IMR-90 (cell line): ENCODE data around the gene CHRNG. TPM values are rescaled to one million over a fixed set of nuclear protein-coding genes. Genes with fewer than 3 reads are reported as not detected.

Source experiments
- ATAC-seq: fragments of 200-7000 bp; cut with Tn5 transposase; 2 replicates; pipeline ENCODE4 v1.9.1; 2020; ENCODE audit warnings: low read depth, mild to moderate bottlenecking, moderate library complexity
- BruUV-seq: library from RNA; stranded (reverse); fragments of 400-500 nt; replicated peaks from 2 replicates; lab custom pipeline; 2021; lab: Mats Ljungman, UMichigan
- CTCF ChIA-PET: fragments of 300-600 bp; formaldehyde crosslinking; extraction: SDS; loops from one replicate; lab custom pipeline; 2021; ENCODE audit warnings: antibody characterized with exemption; lab: Yijun Ruan, JAX
- POLR2A ChIA-PET: fragments of 300-600 bp; sonication (Branson Sonifier 250); formaldehyde crosslinking; loops from one replicate; lab custom pipeline; 2022; ENCODE audit warnings: antibody characterized with exemption; ENCODE audit not compliant: unreplicated experiment; lab: Charles Lee
- DNase-seq: peaks from one replicate; pipeline ENCODE4 v3.0.0; 2013
- H2AFZ ChIP-seq: replicated peaks from 2 replicates; pipeline ENCODE3; 2013; ENCODE audit warnings: low read length, mild to moderate bottlenecking; ENCODE audit not compliant: poor library complexity
- H2AK5ac ChIP-seq: 2 replicates; pipeline ENCODE4 v1.6.1; 2013; ENCODE audit warnings: low read depth, low read length, inconsistent platforms
- H2AK9ac ChIP-seq: replicated peaks from 2 replicates; pipeline ENCODE3; 2013; ENCODE audit warnings: mild to moderate bottlenecking, low read depth, low read length, moderate library complexity; ENCODE audit not compliant: poor library complexity
- H2BK120ac ChIP-seq: 2 replicates; pipeline ENCODE4 v1.6.1; 2013; ENCODE audit warnings: low read depth, low read length, inconsistent platforms
- H2BK15ac ChIP-seq: 3 replicates; pipeline ENCODE4 v1.6.1; 2013; ENCODE audit warnings: low read depth, low read length, inconsistent platforms
- H2BK20ac ChIP-seq: 2 replicates; pipeline ENCODE4 v1.6.1; 2013; ENCODE audit warnings: low read depth, mild to moderate bottlenecking, inconsistent platforms, low read length, moderate library complexity
- H2BK5ac ChIP-seq: 2 replicates; pipeline ENCODE4 v1.6.1; 2013; ENCODE audit warnings: mild to moderate bottlenecking, low read depth, low read length, inconsistent platforms; ENCODE audit not compliant: poor library complexity, severe bottlenecking
- H3K14ac ChIP-seq: replicated peaks from 2 replicates; pipeline ENCODE4 v1.6.1; 2013; ENCODE audit warnings: low read depth, low read length, inconsistent platforms
- H3K18ac ChIP-seq: 2 replicates; pipeline ENCODE4 v1.6.1; 2013; ENCODE audit warnings: low read depth, low read length, control low read depth
- H3K23ac ChIP-seq: 2 replicates; pipeline ENCODE4 v1.6.1; 2013; ENCODE audit warnings: low read depth, low read length, inconsistent platforms
- H3K27ac ChIP-seq: 2 replicates; pipeline ENCODE4 v1.5.1; 2013; ENCODE audit warnings: mild to moderate bottlenecking, control low read depth, low read length; ENCODE audit not compliant: insufficient read depth
- H3K27me3 ChIP-seq: 2 replicates; pipeline ENCODE4 v1.6.1; 2013; ENCODE audit warnings: low read length; ENCODE audit not compliant: control insufficient read depth, insufficient read depth
- H3K36me3 ChIP-seq: 2 replicates; pipeline ENCODE4 v1.6.1; 2013; ENCODE audit warnings: low read length, mixed read lengths; ENCODE audit not compliant: control insufficient read depth, insufficient read depth
- H3K4ac ChIP-seq: 2 replicates; pipeline ENCODE4 v1.6.1; 2013; ENCODE audit warnings: low read depth, low read length, inconsistent platforms
- H3K4me1 ChIP-seq: 2 replicates; pipeline ENCODE4 v1.6.1; 2013; ENCODE audit warnings: low read length, mixed read lengths; ENCODE audit not compliant: control insufficient read depth, insufficient read depth
- H3K4me2 ChIP-seq: 2 replicates; pipeline ENCODE4 v1.6.1; 2013; ENCODE audit warnings: low read depth, mild to moderate bottlenecking, control low read depth, low read length, moderate library complexity
- H3K4me3 ChIP-seq: 2 replicates; pipeline ENCODE4 v1.5.1; 2013; ENCODE audit warnings: low read depth, mild to moderate bottlenecking, control low read depth, low read length, moderate library complexity; ENCODE audit not compliant: insufficient read depth
- H3K56ac ChIP-seq: 2 replicates; pipeline ENCODE4 v1.6.1; 2013; ENCODE audit warnings: low read length, inconsistent platforms; ENCODE audit not compliant: insufficient read depth; ENCODE audit errors: extremely low read depth
- H3K79me1 ChIP-seq, 2 experiments: 2 replicates each; pipeline ENCODE4 v1.6.1; 2013; ENCODE audit warnings: low read length in 2 of 2, inconsistent platforms in 1 of 2, low read depth in 1 of 2
- H3K9ac ChIP-seq: 2 replicates; pipeline ENCODE4 v1.6.1; 2013; ENCODE audit warnings: low read depth, low read length, control low read depth
- H3K9me1 ChIP-seq: 2 replicates; pipeline ENCODE4 v1.6.1; 2013; ENCODE audit warnings: low read length, inconsistent platforms; ENCODE audit not compliant: insufficient read depth
- H3K9me3 ChIP-seq: 2 replicates; pipeline ENCODE4 v1.6.1; 2013; ENCODE audit warnings: low read length; ENCODE audit not compliant: control insufficient read depth, insufficient read depth
- H4K20me1 ChIP-seq: 2 replicates; pipeline ENCODE4 v1.6.1; 2013; ENCODE audit warnings: low read length, inconsistent platforms; ENCODE audit not compliant: insufficient read depth
- H4K5ac ChIP-seq: 2 replicates; pipeline ENCODE4 v1.6.1; 2013; ENCODE audit warnings: mild to moderate bottlenecking, low read depth, low read length, control low read depth
- H4K8ac ChIP-seq, 2 experiments: 2 replicates each; pipeline ENCODE4 v1.6.1; 2013; ENCODE audit warnings: low read depth in 2 of 2, low read length in 2 of 2, control low read depth in 1 of 2, inconsistent platforms in 1 of 2
- H4K91ac ChIP-seq: 2 replicates; pipeline ENCODE4 v1.6.1; 2013; ENCODE audit warnings: low read depth, low read length, inconsistent platforms; ENCODE audit not compliant: insufficient read depth
- BHLHE40 ChIP-seq: fragments of 150-350 bp; IDR thresholded peaks from 2 replicates; pipeline ENCODE4 v1.6.1; 2016; ENCODE audit warnings: mild to moderate bottlenecking, low read depth, low read length
- CHD1 ChIP-seq: IDR thresholded peaks from 2 replicates; pipeline ENCODE4 v1.6.1; 2012; ENCODE audit warnings: low read depth, low read length, improper control_type of control experiment
- CTCF ChIP-seq: conservative IDR thresholded peaks from 2 replicates; pipeline ENCODE4 v1.5.1; 2012; ENCODE audit warnings: mild to moderate bottlenecking, low read depth, low read length, improper control_type of control experiment
- FOS ChIP-seq: fragments of 150-350 bp; IDR thresholded peaks from 2 replicates; pipeline ENCODE4 v1.6.1; 2016; ENCODE audit warnings: low read depth, low read length
- MAFK ChIP-seq: IDR thresholded peaks from 2 replicates; pipeline ENCODE4 v1.6.1; 2012; ENCODE audit warnings: low read depth, low read length, improper control_type of control experiment
- MAZ ChIP-seq: IDR thresholded peaks from 2 replicates; pipeline ENCODE4 v1.6.1; 2012; ENCODE audit warnings: low read depth, mild to moderate bottlenecking, low read length, improper control_type of control experiment, moderate library complexity, borderline replicate concordance
- RAD21 ChIP-seq: IDR thresholded peaks from 2 replicates; pipeline ENCODE4 v1.6.1; 2012; ENCODE audit warnings: low read length, improper control_type of control experiment
- RFX5 ChIP-seq: IDR thresholded peaks from 2 replicates; pipeline ENCODE4 v1.8.0; 2012; ENCODE audit warnings: low read depth, mild to moderate bottlenecking, low read length, moderate library complexity
- SMC3 ChIP-seq: fragments of 150-350 bp; IDR thresholded peaks from 2 replicates; pipeline ENCODE4 v1.6.1; 2016; ENCODE audit warnings: low read depth, mild to moderate bottlenecking, antibody characterized with exemption, low read length, moderate library complexity
- USF2 ChIP-seq: fragments of 150-350 bp; IDR thresholded peaks from 2 replicates; pipeline ENCODE4 v1.6.1; 2017; ENCODE audit warnings: mild to moderate bottlenecking, antibody characterized with exemption, low read length, low read depth
- WGBS, 2 experiments: methylation state at CpG; one replicate each; pipeline versions ENCODE4 v1.1.5 to v1.1.7; 2013; ENCODE audit warnings: missing lambda C conversion rate in 2 of 2; ENCODE audit not compliant: insufficient read length in 1 of 2; ENCODE audit errors: extremely low coverage in 2 of 2; 5-methylcytosine and 5-hydroxymethylcytosine counted together
- dilution Hi-C: fragments of 300-500 bp; cut with HindIII; formaldehyde crosslinking; loops from one replicate; pipeline ENCODE4 v1.14.3; 2018; ENCODE audit warnings: low sequenced_read_pairs; ENCODE audit not compliant: unreplicated experiment
- in situ Hi-C: fragments of 300-500 bp; cut with MboI; formaldehyde crosslinking; loops from 3 replicates; pipeline ENCODE4 v1.14.3; 2019; ENCODE audit warnings: low sequenced_read_pairs, inconsistent platforms, mixed read lengths
- intact Hi-C: fragments of 100-400 bp; cut with micrococcal nuclease; formaldehyde crosslinking; loops from 2 replicates; pipeline ENCODE4 v1.10.0; 2022
- polyA plus RNA-seq, 3 experiments: library from polyadenylated mRNA; depleted of rRNA; stranded (reverse); fragments of >200 nt; gene quantifications; 2 replicates each; pipeline ENCODE4 v1.2.3, GENCODE V29; 2012; ENCODE audit warnings: low replicate concordance in 1 of 3
- total RNA-seq: library from RNA; depleted of rRNA; stranded (reverse); fragments of >200 nt; gene quantifications from 2 replicates; pipeline ENCODE4 v1.2.3, GENCODE V29; 2012

CHRNG gene
- total and polyA plus RNA-seq, 2 of the 4 experiments (the other 2 are of a cell fraction): not detected

- H3K4me2 ChIP-seq: no peak overlapping the region
- no peaks in the 10 kb centered on the region for H3K9me3 ChIP-seq
- H3K27me3 ChIP-seq: peaks cover 69% of the 10 kb centered on the region
- H2BK20ac ChIP-seq: no peak overlapping the region
- no peak overlapping the region for H4K91ac ChIP-seq
- H2BK5ac ChIP-seq: no peak overlapping the region
- H3K4me1 ChIP-seq: no peaks in the 10 kb centered on the region
- no peak overlapping the region for H3K14ac ChIP-seq
- H2AFZ ChIP-seq: no peak overlapping the region
- ATAC-seq (no peak), DNase-seq (no peak)
- H3K23ac ChIP-seq: no peak overlapping the region
- H3K79me1 ChIP-seq: no peaks in the 10 kb centered on the region
- H3K9me1 ChIP-seq: no peaks in the 10 kb centered on the region
- H4K5ac ChIP-seq: no peak overlapping the region
- H2BK15ac ChIP-seq: no peak overlapping the region
- no peak overlapping the region for H4K8ac ChIP-seq
- no peak overlapping the region for H2AK9ac ChIP-seq
- no TSS peak for BruUV-seq
- TF ChIP-seq USF2 (no peak), MAFK (no peak), MAZ (no peak), FOS (no peak), RAD21 (no peak), CTCF (no peak), BHLHE40 (no peak), SMC3 (no peak), CHD1 (no peak), RFX5 (no peak)
- no peak overlapping the region for H3K4me3 ChIP-seq
- dilution Hi-C loops: no loop called here
- H3K18ac ChIP-seq: no peak overlapping the region
- H3K56ac ChIP-seq: no peak overlapping the region
- H3K9ac ChIP-seq: no peak overlapping the region
- no CpG with 5 or more reads among the region's 9 CpGs for WGBS, 2 experiments
- ChIA-PET CTCF (no interaction called here), POLR2A (no interaction called here)
- in situ Hi-C loops: no loop called here
- no peaks in the 10 kb centered on the region for H3K36me3 ChIP-seq
- no peaks in the 10 kb centered on the region for H4K20me1 ChIP-seq
- intact Hi-C loops: loop anchor here (10.0 kb wide), 1 partner anchor 597 kb away; no protein-coding TSS in a partner anchor
- no peak overlapping the region for H2AK5ac ChIP-seq
- no peak overlapping the region for H3K4ac ChIP-seq
- H2BK120ac ChIP-seq: no peak overlapping the region
- H3K27ac ChIP-seq: no peak overlapping the region
Observed at GRCh38 chr2:232501331-232501771, 38.1 kb upstream of the CHRNG start.
